ENCODE results near the gene SLC8A1. TPM values are rescaled to one million over a fixed set of nuclear protein-coding genes. Genes with fewer than 3 reads are reported as not detected.

The SLC8A1 gene
- total RNA-seq, 1 donor from 2014 or later = 5.7 TPM

- Mint-ChIP-seq H3K36me3 (ENCODE audit: insufficient read depth) (no peaks in the 10 kb centered on the region), H3K9me3 (ENCODE audit: low read depth) (no peaks in the 10 kb centered on the region), H3K27me3 (no peaks in the 10 kb centered on the region), H3K4me1 (ENCODE audit: low read depth) (no peaks in the 10 kb centered on the region), H3K4me3 (ENCODE audit: low read depth) (no peak overlapping the region), H3K27ac (no peak overlapping the region)
- no peak for TF ChIP-seq CTCF (IDR thresholded peaks at IDR 0.05; ENCODE audit: unreplicated experiment)
- no peak for DNase-seq (ENCODE audit: low spot score, unreplicated experiment)
Measured at GRCh38 chr2:40416486-40416885, 35.4 kb downstream of the SLC8A1 start.

- H3K4me3 Mint-ChIP-seq (ENCODE audit: low read depth) = no peak overlapping the region
- no peak for TF ChIP-seq CTCF (IDR thresholded peaks at IDR 0.05; ENCODE audit: unreplicated experiment)
- no peaks in the 10 kb centered on the region for H3K27me3 Mint-ChIP-seq
- H3K27ac Mint-ChIP-seq = no peak overlapping the region
- no peaks in the 10 kb centered on the region for H3K9me3 Mint-ChIP-seq (ENCODE audit: low read depth)
- H3K36me3 Mint-ChIP-seq (ENCODE audit: insufficient read depth) = no peaks in the 10 kb centered on the region
- DNase-seq (ENCODE audit: low spot score, unreplicated experiment) = no peak
- no peaks in the 10 kb centered on the region for H3K4me1 Mint-ChIP-seq (ENCODE audit: low read depth)
Measured at GRCh38 chr2:40415391-40415790, 36.5 kb downstream of the SLC8A1 start.

- Mint-ChIP-seq H3K9me3 (ENCODE audit: low read depth) (no peaks in the 10 kb centered on the region), H3K4me3 (ENCODE audit: low read depth) (no peak overlapping the region), H3K36me3 (ENCODE audit: insufficient read depth) (no peaks in the 10 kb centered on the region), H3K27me3 (no peaks in the 10 kb centered on the region), H3K27ac (no peak overlapping the region), H3K4me1 (ENCODE audit: low read depth) (peaks cover 4% of the 10 kb centered on the region)
- no peak for TF ChIP-seq CTCF (IDR thresholded peaks at IDR 0.05; ENCODE audit: unreplicated experiment)
- DNase-seq (ENCODE audit: low spot score, unreplicated experiment) = no peak
Measured at GRCh38 chr2:40412456-40412855, 39.4 kb downstream of the SLC8A1 start.

GRCh38 chr2:40410695-40411094 is 41.2 kb downstream of the SLC8A1 start:
- Mint-ChIP-seq H3K36me3 (ENCODE audit: insufficient read depth) (no peaks in the 10 kb centered on the region), H3K4me1 (ENCODE audit: low read depth) (peaks cover 4% of the 10 kb centered on the region), H3K4me3 (ENCODE audit: low read depth) (no peak overlapping the region), H3K27ac (no peak overlapping the region), H3K9me3 (ENCODE audit: low read depth) (no peaks in the 10 kb centered on the region), H3K27me3 (no peaks in the 10 kb centered on the region)
- no peak for DNase-seq (ENCODE audit: low spot score, unreplicated experiment)
- no peak for TF ChIP-seq CTCF (IDR thresholded peaks at IDR 0.05; ENCODE audit: unreplicated experiment)

DNA sequence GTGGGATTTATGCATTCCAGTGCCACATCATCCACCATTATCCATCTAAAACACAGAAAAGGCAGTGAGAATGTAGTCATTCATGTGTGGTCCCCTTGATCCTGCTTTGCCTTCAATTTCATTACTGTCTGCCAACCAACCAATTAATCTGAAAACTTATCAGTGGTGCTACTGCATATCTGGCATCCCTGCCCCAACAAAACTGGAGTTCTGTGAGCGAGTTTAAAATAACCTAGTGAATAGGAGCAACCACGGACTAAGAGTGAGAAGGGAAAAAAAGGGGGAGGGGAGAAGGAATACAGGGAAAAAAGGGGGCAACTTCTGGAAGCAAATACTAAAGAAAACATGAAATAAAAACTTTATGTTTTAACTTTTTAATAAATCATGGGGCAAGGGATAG is 42.2 kb downstream of the SLC8A1 start:
- no peak overlapping the region for H3K27ac Mint-ChIP-seq

More for the DNA sequence above, 42.2 kb downstream of the SLC8A1 start:
- DNase-seq (ENCODE audit: low spot score, unreplicated experiment) = no peak
- Mint-ChIP-seq H3K27me3 (no peaks in the 10 kb centered on the region), H3K4me1 (ENCODE audit: low read depth) (peaks cover 4% of the 10 kb centered on the region), H3K9me3 (ENCODE audit: low read depth) (no peaks in the 10 kb centered on the region), H3K4me3 (ENCODE audit: low read depth) (no peak overlapping the region), H3K36me3 (ENCODE audit: insufficient read depth) (no peaks in the 10 kb centered on the region)
- TF ChIP-seq CTCF (IDR thresholded peaks at IDR 0.05; ENCODE audit: unreplicated experiment) = no peak

All from progenitor cell of endocrine pancreas (in vitro differentiated cells).